T47D (cell line): ENCODE measurements around the gene CHD6.
A peak's percentile ranks its signal among the peaks of the same experiment; 100 is the strongest.
"Not testable (repeated sequence)": the region's sequence is repeated elsewhere in the genome, so short reads cannot be mapped to it uniquely, and the experiment has no call there.

ENCODE experiments used
- DNase-seq, 2 experiments: peaks; one replicate each; pipeline versions ENCODE4 v3.0.0 to v3.0.0-alpha.2; 2011 to 2012; ENCODE audit warnings: low read depth in 1 of 2, low spot score in 1 of 2
- JUND ChIP-seq: IDR thresholded peaks from 2 replicates; pipeline ENCODE4 v1.6.1; 2012; ENCODE audit warnings: low read depth
- in situ Hi-C: cut with HindIII; loops from 2 replicates; pipeline ENCODE4 v1.10.0; 2016; ENCODE audit warnings: low sequenced_read_pairs, low pct_unique_long_range_greater_than_20kb

The CHD6 gene

GRCh38 chr20:41538810-41539596, 79.2 kb downstream of the CHD6 start:
- no peak for DNase-seq
- in situ Hi-C loops, result no loop called here
- TF ChIP-seq JUND, result no peak

- no peak for DNase-seq
- TF ChIP-seq JUND, result no peak
- in situ Hi-C loops, result no loop called here
These were observed 80.3 kb downstream of the CHD6 start for GRCh38 chr20:41537865-41538264.

GRCh38 chr20:41535551-41535950, 82.6 kb downstream of the CHD6 start:
- DNase-seq, in situ Hi-C loops: not testable (repeated sequence)

DNA sequence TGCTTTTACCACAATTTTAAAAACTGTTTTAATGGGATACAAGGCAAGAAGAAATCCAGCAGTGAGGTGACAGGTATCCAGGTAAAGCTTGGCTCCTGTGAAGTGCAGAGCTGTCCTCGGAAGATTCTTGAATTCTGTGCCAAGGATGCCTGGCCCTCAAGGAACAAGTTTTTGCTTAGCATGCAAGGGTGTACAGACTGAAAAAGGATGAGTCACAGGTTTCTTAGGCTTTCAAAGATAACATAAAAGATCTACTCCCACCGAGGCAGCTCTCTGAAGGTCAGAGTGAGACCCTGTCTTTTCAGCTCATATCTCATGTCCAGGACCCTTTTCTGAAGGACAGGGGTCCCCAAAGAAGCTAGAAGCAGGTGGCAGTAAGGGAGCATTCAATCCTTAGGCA, 83.3 kb downstream of the CHD6 start:
- in situ Hi-C loops, result no loop called here
- DNase-seq, result no peak
- no peak for TF ChIP-seq JUND

- no peak for TF ChIP-seq JUND
These were observed 84.0 kb downstream of the CHD6 start for GRCh38 chr20:41534170-41534569.

DNA sequence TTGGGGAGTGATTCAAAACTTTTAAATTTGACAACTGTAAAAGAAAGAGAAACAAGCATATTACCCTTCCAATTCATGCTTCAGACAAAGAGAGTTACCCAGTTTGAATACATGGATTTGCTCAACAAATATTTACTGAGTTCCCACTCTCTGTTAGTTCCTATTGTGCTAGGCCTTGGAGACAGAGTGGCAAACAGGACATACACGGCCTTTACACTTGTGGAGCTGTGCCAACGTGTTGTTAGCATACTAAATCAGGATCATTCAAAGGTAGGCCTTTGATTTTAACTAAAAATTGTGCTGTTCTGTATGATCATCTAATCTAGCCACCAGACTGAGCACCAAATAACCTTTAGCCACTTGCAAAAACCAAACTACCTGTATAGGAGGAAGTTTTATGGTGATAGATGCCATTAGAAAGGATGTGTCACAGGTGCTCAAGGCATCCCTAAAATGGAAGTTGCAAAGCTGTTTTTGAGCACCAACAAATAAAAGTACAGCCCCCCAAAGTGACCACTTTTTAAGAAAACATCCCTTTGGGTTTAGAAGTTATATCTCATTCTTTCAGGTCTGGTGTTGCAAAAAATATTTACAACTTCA, 84.5 kb downstream of the CHD6 start:
- peak in 1 of 2 experiments; percentile 71 for DNase-seq
- no peak for TF ChIP-seq JUND
- in situ Hi-C loops, result no loop called here

More at GRCh38 chr20:41534170-41534569, 84.0 kb downstream of the CHD6 start:
- in situ Hi-C loops, result no loop called here
- DNase-seq, result no peak

DNA sequence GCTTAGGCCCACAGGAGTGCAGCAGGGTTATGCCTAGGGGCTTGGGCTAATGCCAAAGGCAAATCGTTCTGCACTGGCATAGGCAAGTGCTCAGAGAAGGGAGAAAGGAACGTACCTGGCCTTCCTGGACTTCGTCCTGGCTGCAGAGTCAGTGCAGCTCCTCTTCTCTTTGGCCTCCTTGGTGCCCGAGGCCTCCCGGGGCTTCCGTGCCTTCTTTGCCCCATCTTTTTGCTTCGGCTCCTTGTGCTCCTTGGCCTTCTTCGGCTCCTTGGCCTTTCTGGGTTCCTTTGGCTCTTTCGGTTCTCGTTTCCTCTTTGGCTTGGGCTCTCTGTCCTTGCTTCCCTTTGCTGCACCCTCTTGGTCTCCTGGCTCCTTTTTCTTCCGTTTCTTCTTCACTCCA, 85.2 kb downstream of the CHD6 start:
- no peak for TF ChIP-seq JUND
- in situ Hi-C loops, result no loop called here
- DNase-seq, result no peak

DNA sequence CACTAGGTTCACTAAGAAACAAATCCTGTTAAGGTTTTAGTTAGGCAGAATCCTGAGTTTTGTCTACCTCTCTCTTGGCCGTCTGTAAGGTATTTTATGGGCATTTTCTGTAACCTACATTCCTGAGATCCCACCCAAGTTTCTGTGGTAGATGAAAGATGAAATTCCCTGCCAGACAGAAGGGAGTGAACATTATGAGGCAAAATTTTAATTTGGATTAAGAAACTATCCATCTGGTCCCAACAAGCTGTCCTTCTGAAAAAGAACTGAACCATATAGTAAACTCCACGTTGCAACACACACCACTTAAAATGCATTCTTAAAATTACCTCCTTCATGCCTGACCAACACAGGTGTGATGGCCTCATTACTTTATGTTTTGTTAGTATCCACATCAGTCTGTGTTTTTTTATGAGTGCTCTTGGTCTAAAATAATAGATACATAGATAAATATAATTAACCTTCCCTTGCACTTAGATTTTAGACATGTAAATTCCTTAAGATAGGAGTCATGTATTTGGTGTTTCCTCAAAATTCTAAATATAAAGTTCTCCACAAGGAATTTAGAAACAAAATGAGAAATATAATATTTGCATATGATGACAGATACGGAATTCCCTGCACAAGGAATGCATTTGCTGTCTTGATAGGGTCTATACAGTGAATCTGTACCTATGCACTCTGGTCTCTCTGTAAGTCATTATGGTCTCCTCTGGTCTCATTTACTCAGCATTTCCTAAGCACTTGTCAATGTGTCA, 86.5 kb downstream of the CHD6 start:
- in situ Hi-C loops, result no loop called here
- no peak for DNase-seq

GRCh38 chr20:41530923-41531322, 87.3 kb downstream of the CHD6 start:
- in situ Hi-C loops, result no loop called here
- TF ChIP-seq JUND, result no peak
- no peak for DNase-seq

More for the DNA sequence above, 86.5 kb downstream of the CHD6 start:
- TF ChIP-seq JUND, result no peak

GRCh38 chr20:41526327-41526726, 91.8 kb downstream of the CHD6 start:
- no peak for TF ChIP-seq JUND
- no peak for DNase-seq
- in situ Hi-C loops, result no loop called here

DNA sequence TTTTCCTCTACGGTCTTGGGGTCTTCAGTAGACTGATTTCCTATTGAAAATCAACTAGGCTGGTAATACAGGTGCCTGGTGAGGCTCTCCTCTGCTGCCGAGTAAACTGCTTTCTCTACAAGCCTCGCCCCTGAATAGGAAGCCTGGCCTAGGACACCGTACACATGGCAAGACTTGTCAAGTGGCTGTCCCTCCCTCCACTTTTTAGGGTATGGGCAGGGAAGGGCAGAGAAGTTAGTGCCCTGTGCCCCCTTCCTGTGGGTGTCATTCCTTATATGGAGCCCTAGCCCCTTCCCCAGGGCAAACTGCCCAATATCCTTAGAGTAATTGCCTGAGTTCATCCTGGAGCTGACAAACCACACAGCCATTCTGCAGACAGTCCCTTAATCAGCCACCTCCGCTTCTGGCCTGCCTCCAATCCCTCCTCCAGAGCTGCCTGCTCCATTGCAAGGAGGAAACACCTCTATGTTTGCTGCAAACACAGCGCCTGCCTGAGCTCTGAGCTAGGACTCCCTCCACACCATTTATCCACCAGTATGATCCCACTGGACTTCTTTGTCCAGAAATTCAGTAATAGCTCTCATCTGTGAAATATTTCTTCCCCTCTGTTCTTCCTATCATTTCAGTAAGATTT, 93.1 kb downstream of the CHD6 start:
- DNase-seq, result peak in 1 of 2 experiments; percentile 34
- in situ Hi-C loops, result no loop called here
- no peak for TF ChIP-seq JUND

DNA sequence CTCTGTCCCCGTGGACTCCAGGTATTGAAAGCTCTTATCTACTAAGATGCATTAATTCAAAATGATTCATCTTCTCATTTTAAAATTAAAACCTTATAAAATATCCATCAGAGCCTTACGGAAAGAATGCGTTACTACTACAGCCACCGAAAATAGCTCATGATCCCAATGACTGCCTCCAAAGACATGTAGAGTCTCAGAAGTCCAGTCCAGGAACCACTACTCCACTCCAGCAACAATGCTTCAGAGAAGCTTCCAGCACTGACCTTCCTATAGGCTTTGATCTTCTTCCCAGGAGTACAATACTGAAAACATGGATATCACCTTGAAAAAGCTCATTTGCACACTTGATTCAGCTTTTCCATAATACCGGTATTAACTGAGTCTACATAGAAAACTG, 94.3 kb downstream of the CHD6 start:
- DNase-seq, result no peak
- in situ Hi-C loops, result no loop called here
- TF ChIP-seq JUND, result no peak
